Activated T-cell treated with anti-CD3 and anti-CD28 coated beads for 48 hours (primary cell): ENCODE data around the gene ADORA2A.

Source experiments
- DNase-seq: peaks from one replicate; pipeline ENCODE4 v3.0.0-alpha.2; 2020; ENCODE audit warnings: low read depth

The ADORA2A gene

GRCh38 chr22:24418786-24419474, 8.5 kb upstream of the ADORA2A start:
- no peak for DNase-seq

- DNase-seq: no peak
Measured at GRCh38 chr22:24419475-24419850, 7.9 kb upstream of the ADORA2A start.

- DNase-seq: no peak
Measured at GRCh38 chr22:24420072-24420976, 7.1 kb upstream of the ADORA2A start.

GRCh38 chr22:24420977-24421343, 6.4 kb upstream of the ADORA2A start:
- DNase-seq: no peak

GRCh38 chr22:24421428-24421931, 5.9 kb upstream of the ADORA2A start:
- DNase-seq: no peak

- DNase-seq: no peak
Measured at GRCh38 chr22:24422102-24422665, 5.2 kb upstream of the ADORA2A start.

- DNase-seq: peak; percentile 70
Measured at GRCh38 chr22:24423519-24424000, 3.8 kb upstream of the ADORA2A start.

GRCh38 chr22:24424001-24424900, 3.1 kb upstream of the ADORA2A start:
- peak; percentile 44 for DNase-seq

GRCh38 chr22:24424901-24425775, 2.3 kb upstream of the ADORA2A start:
- DNase-seq: no peak

GRCh38 chr22:24426436-24426835, 963 bp upstream of the ADORA2A start:
- no peak for DNase-seq

GRCh38 chr22:24426851-24427499, 424 bp upstream of the ADORA2A start:
- no peak for DNase-seq

- no peak for DNase-seq
Measured at GRCh38 chr22:24428751-24429410, 1.5 kb downstream of the ADORA2A start.

- peak; percentile 68 for DNase-seq
Measured at GRCh38 chr22:24429411-24430365, 2.3 kb downstream of the ADORA2A start.

- DNase-seq: no peak
Measured at GRCh38 chr22:24430431-24431308, 3.3 kb downstream of the ADORA2A start.

- DNase-seq: no peak
Measured at GRCh38 chr22:24431309-24432034, 4.1 kb downstream of the ADORA2A start.

GRCh38 chr22:24432059-24432853, 4.9 kb downstream of the ADORA2A start:
- DNase-seq: peak; percentile 38
